Body of pancreas (tissue), 4 donors: ENCODE measurements around the gene SNRPA1.

Experiments
- CTCF ChIP-seq, 7 experiments: fragments of 450-650 bp in 4 of 7; fragments of 200-600 bp in 3 of 7; sonication (generic) in 3 of 7; IDR thresholded peaks; one replicate each; pipeline ENCODE4 v1.5.1; 2016 to 2019; ENCODE audit warnings: antibody characterized with exemption in 7 of 7
- POLR2A ChIP-seq, 3 donors: fragments of 450-650 bp; IDR thresholded peaks; one replicate each; pipeline ENCODE4 v1.6.1; 2016; ENCODE audit warnings: antibody characterized with exemption in 3 of 3, mild to moderate bottlenecking in 2 of 3

DNA sequence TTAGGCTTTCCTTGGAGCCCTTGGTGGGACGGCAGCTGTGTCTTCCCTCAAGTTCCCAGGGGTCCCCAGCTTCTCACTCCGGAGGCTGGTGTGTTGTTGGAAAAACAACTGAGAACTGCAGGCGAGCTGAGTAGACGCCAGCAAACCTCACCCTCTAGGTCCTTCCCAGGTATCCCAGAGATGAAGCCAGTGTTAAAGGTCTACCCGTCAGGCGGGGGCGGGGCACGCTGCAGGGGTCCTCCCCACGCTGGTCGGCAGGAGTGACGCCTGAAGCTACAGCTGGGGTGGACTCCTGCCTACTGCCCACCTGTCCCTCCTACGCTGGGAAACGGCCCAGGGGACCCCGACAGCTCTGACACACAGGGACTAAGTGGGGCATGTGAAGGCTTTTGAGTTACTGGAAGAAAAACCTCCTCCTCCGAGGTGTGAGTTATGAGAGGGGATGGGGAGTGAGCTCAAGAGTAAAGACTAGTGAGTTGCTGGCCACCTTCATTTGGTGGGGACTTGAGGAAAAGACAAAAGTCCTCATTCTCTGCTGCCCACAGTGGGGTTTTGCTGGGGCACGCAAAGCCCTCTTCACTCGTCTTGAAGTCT is 32.2 kb upstream of the SNRPA1 start:
- TF ChIP-seq CTCF (IDR thresholded peaks at IDR 0.05) (no peak), POLR2A (IDR thresholded peaks at IDR 0.05) (no peak)
